NCI-H146 treated with DMSO at 0.1 percent for 48 hours (cell line): Measurements from ENCODE around the gene EIF2B5.
"Not testable (repeated sequence)": the region's sequence is repeated elsewhere in the genome, so short reads cannot be mapped to it uniquely, and the experiment has no call there.

ENCODE experiments used
- DNase-seq: peaks from one replicate; lab custom pipeline; 2025; ENCODE audit not compliant: unreplicated experiment; lab: John Stamatoyannopoulos, UW

Gene EIF2B5

DNA sequence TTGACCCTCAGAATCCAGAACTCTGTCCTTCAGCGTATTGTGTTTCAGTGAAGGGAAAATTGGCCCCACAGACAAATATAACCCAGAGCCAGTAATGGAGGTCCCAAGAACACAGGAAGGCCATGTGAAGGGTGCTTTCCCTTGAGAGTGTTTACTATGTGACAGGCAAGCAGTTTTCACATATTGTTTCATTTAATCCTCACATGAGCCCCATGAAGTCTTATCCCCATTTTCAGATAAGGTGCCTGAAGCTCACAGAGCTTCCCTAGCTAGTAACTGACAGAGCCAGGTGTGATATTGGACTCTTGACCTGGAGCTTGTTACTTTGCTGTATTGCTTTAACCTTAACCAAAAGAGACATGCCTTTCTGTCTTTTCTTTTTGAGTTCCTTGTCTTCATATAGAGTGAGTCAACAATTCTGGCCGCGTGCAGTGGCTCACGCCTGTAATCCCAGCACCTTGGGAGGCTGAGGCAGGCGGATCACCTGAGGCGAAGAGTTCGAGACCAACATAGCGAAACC lies 10.7 kb downstream of the EIF2B5 start:
- DNase-seq, result no peak

DNA sequence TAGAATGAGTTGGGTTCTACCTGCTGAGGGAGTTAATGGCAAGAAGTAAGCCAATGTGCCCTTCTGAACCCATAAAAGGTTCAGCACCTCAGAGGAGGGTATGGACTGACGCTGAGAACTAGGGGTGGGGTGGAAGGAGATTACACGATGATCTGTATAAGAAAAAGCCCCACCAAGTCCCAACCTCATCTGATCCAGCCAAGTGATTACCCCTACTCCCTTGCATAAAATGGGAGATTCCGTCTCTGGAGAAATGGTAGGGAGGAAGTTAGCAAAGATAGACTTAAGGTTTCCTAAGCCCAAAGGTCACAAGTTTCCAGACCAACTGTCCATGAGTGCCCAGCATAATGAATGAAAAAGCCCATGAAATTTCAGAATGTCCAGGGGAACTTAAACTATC lies 12.9 kb downstream of the EIF2B5 start:
- no peak for DNase-seq

DNA sequence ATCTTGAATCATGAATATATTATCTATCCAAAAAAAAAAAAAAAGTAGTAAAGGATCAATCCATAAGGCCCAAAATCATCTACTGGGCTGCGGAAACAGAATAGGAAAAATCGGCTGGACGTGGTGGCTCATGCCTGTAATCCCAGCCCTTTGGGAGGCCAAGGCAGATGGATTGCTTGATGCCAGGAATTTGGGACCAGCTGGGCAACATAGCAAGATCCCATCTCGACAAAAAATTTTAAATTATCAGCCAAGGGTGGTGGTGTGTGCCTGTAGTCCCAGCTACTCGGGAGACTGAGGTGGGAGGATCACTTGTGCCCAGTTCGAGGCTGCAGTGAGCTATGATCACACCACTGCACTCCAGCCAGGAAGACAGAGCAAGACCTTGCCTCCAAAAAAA lies 14.0 kb downstream of the EIF2B5 start:
- no peak for DNase-seq

DNA sequence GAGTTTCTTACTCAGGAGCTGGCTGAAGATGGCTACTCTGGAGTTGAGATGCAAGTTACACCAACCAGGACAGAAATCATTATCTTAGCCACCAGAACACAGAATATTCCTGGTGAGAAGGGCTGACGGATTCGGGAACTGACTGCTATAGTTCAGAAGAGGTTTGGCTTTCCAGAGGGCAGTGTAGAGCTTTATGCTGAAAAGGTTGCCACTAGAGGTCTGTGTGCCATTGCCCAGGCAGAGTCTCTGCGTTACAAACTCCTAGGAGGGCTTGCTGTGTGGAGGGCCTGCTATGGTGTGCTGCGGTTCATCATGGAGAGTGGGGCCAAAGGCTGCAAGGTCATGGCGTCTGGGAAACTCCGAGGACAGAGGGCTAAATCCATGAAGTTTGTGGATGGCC lies 14.6 kb downstream of the EIF2B5 start:
- not testable (repeated sequence) for DNase-seq

DNA sequence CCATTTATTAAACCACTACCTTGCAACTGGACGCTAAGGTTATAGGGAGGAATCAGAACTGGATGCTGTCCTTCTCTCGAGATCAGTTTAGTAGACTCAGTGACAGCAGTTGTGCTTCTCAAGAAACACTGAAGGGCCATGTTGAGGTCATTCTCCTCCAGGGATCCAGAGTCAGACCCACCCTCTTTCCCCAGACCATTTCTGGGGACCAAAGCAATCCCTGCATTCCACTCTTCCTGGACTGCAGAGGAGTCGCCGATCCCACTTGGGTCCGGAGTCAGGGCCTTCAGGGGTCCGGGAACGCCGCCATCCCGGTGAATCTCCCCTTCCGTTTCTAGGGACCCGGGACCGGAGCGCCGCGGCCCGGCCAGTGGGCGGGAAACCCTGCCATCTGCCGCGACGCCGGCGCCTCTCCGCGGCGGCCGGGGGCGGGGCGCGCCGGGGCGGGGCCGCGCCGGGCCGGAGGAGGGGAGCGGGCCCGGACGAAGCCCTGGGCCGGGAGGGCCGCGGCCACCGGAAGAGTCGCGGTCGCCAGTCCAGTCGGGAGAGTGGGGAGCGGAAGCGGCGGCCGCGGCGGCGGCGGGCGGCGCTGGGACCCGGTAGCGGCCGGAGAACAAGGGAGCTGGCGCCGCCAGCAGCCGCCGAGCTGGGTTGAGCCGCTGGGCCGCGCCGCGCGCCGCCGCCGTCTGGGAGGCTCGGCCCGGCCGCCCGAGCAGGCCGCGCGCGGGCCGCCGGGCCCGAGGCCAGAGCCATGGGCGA lies 19.9 kb downstream of the EIF2B5 start, which contains the start of gene DVL3:
Gene DVL3 (plus strand): TSS at position 493 of the 759 bp plus-strand sequence. CDS start 259 bp downstream, at position 752.
- peak; percentile 84 for DNase-seq

DNA sequence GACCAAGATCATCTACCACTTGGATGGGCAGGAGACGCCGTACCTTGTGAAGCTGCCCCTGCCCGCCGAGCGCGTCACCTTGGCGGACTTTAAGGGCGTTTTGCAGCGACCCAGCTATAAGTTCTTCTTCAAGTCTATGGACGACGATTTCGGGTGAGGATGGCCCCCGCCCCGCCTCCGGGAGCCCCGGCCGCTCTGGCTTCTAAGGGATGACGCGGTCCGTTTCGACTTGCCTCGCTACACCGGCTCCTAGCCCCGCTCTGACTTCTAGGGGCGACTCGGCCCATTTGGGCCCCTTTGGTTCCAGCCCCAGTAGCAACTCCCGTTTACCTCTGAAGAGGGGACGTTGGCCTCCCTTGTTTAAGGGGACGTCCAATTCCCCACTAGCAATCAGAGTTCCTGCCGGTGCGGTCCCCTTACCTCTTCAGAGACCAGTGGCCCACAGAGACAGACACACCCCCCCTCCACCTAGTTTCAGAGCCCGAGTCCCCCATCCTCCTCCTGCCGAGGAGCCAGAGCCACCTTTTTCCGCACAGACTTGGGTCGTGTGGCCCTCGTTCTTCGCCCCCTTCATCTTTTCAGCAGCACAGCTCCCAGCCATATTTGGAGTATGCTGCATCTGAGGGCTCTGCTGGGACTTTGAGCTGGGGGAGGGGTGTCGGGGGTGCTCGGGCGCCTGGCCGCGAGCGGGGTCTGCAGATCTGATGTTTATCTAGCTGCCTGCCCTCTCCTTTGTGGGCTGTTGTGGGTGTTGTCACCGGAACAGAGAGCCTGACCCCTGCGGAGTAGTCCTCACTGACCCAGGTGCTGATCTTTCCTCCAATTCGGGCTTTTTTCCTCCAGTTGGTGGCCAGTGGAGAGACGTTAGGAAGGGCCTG lies 20.7 kb downstream of the EIF2B5 start:
- peak; percentile 67 for DNase-seq

DNA sequence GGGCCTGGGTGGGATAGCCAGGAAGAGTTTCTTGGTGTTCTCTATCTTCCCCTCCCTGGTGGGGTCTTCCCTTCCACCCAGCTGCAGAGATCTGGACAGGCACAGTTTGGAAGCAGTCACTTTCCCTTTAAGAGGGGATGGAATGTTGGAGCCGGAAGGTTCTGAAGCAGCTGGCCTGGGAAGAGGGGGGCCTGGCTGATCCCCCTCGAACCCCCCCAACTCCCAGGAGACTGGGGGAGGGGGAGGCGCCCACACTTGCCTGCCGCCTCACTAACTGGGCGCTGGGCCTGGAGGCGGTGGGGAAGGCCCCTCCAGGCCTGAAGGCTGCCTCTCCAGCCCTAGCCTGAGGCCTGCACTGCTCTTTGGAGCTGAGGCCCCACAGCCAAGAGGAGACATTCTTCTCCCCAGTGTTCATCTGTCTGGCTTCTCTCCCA lies 21.4 kb downstream of the EIF2B5 start:
- no peak for DNase-seq

DNA sequence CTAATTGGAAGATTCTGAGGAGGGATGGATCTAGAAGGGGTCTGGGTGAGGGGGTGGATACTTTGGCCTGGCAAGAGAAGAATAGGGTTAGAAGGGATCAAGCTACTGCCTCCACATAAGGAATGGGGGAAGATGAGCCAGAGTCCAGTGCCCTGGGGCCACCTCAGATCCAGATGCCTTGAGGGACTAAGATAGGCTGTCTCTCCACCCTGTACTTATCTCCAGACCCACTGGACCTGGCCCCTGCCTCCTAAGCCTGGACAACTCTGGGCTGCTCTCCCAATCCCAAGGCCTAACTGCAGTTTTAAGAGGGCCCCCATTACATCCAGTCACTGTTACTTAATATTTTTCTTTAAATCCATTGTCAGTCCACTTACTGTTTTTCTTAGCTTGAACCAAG lies 22.0 kb downstream of the EIF2B5 start:
- no peak for DNase-seq

DNA sequence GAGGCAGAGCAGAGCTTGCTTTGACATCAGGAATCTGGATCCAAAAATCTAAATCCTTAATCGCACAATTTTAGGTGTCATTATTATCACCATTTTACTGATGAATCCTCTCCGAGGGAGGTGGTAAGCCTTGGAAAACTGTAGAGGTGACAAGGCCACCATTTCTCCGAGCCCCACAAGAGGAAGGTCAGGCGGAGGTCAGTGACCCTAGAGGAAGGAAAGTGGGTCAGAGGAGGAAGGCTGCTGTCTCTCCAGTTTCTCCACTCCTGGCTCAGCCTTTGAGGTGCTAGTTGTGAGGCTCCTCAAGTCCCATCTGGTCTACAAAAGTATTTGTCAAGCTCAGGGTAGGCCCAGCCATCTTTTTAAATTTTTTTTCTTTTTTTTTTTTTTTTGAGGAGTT lies 23.2 kb downstream of the EIF2B5 start:
- DNase-seq, result no peak

DNA sequence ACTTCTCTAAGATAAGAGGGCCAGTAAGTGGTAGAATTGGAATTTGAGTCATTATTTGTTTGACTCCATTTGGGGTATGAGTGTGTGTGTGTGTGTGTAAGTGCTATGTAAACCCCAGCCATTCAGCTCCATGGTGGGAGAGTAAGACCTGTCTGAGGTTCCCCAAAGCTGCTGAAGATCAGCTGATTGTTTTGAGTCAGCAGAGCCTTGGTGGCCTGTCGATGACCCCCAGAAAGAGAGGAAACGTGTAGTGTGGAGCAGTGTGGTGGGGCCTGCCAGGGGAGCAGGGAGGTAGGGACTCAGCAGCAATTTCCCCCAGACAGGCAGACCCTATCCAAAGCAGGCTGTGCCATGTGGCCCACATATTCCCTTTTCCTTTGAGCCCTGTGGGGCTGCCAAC lies 25.3 kb downstream of the EIF2B5 start:
- no peak for DNase-seq

DNA sequence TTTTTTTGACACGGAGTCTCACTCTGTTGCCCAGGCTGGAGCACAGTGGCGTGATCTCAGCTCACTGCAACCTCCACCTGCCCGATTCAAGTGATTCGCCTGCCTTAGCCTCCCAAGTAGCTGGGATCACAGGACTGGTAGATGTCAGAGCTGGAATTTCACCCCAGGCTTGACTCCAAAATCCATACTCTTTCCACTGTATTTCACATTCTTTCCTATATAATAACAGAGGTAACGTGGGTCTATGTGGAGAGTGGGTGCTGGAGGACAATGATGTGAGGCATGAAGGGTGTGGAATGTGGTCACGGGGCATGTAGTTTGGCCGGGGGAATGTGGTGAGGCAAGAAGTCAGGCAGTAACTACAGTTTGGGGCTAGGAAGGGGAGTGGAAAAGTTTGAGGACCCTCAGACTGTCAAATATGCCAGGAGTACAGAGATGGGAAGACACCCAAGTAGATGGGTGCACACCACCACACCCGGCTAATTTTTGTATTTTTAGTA lies 27.5 kb downstream of the EIF2B5 start:
- DNase-seq, result not testable (repeated sequence)

DNA sequence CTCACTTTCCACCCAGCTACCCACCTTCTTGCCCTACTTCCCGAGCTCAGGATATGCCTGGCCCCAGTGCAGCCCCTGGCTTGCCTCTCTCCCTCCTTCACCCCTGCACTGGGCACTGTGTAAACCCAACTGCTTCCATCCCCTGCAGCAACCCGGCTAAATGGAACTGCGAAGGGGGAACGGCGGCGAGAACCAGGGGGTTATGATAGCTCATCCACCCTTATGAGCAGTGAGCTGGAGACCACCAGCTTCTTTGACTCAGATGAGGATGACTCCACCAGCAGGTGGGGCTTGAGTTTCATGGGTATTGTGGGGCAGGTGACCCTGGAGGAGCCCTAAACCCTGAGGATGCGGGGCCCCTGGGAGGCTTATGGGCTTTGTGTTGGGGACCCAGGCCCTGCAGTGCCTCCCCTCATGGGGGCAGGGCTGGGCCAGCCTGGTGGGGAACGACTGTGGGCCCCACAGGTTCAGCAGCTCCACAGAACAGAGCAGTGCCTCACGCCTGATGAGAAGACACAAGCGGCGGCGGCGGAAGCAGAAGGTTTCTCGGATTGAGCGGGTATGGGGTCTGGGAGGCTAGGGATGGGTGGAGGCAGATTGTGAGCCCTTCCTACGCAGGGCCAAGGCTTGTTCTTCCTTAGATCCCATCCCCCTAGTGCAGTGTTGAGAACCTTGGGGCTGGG lies 29.6 kb downstream of the EIF2B5 start:
- no peak for DNase-seq

DNA sequence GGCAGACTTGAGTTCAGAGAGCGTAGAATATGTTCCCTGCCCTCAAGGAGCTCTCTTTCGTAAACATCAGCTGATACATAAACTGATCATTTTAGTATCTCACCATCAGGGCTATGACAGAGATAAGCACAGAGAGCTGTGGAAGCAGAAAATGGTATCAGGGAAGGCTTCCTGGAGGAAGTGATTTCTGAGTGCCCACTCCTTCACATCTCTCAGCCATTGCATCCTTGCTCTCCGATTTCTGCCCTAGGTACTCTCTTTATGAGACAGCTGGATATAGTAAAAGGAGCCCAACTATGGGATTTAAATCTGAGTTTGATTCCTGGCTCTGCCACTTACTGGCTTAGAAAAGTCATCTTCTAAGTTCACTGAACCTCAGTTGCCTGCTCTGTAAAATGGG lies 30.4 kb downstream of the EIF2B5 start:
- DNase-seq, result no peak

DNA sequence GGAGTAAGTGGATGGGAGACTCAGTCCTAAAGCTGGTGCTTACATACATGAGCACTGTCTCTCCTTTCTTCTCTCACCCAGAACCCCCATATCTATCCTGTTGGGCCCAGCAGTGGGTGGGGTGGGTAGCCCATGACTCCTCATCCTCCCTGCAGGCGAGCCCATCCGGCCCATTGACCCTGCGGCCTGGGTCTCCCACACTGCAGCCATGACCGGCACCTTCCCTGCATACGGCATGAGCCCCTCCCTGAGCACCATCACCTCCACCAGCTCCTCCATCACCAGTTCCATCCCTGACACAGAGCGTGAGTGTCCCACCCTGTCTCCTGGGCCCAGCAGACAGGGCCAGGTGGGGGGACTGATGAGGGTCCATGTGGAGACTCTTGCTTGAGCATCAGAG lies 31.5 kb downstream of the EIF2B5 start:
- no peak for DNase-seq

DNA sequence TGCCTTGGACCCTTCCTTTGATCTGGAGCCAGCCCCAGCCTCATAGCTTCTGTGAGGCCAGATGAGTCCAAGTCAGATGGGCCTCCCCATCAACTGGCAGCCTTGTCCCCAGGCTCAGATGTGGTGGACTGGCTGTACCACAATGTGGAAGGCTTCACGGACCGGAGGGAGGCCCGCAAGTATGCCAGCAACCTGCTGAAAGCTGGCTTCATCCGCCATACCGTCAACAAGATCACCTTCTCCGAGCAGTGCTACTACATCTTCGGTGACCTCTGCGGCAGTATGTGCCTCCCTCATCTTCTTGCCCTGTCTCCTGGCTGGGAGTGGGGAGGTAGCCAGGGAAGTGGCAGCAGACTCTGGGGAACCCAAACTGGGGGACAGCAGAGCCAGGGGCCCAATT lies 32.6 kb downstream of the EIF2B5 start:
- no peak for DNase-seq

DNA sequence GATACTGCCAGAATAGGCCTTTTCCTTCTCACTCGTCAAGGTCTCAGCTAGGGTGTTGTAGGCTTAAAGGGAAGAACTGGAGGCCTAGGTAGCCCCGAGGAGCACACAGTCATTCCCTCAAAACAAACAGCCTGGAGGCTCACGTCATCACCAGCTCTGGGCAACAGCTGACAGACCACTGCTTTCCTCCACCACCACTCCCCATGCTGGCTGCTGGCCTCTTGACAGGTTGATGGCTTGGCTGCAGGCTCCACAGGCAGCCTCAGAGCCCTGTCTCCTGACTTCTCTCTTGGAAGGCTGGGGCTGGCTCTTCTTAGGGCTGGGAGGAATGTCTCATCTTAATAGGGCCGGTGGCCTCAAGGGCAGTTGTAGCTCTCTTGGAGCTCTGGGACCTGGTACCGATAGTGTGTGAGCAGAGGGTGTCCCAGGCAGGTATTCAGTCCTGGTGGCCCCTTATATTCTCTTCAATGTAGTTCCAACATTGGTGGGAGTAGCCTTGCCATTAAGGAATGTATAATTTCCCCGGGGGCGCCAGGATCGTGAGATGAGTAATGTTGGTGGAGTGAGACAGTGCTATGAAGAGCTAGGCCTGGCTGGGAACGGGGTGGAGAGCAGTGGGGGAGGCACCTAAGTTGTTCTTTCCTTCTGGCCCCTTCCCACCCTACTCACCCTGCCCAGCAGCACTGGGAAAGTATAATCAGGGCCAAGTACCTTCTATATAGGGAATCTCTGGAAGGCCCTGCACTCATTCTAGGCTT lies 33.4 kb downstream of the EIF2B5 start:
- DNase-seq, result no peak

DNA sequence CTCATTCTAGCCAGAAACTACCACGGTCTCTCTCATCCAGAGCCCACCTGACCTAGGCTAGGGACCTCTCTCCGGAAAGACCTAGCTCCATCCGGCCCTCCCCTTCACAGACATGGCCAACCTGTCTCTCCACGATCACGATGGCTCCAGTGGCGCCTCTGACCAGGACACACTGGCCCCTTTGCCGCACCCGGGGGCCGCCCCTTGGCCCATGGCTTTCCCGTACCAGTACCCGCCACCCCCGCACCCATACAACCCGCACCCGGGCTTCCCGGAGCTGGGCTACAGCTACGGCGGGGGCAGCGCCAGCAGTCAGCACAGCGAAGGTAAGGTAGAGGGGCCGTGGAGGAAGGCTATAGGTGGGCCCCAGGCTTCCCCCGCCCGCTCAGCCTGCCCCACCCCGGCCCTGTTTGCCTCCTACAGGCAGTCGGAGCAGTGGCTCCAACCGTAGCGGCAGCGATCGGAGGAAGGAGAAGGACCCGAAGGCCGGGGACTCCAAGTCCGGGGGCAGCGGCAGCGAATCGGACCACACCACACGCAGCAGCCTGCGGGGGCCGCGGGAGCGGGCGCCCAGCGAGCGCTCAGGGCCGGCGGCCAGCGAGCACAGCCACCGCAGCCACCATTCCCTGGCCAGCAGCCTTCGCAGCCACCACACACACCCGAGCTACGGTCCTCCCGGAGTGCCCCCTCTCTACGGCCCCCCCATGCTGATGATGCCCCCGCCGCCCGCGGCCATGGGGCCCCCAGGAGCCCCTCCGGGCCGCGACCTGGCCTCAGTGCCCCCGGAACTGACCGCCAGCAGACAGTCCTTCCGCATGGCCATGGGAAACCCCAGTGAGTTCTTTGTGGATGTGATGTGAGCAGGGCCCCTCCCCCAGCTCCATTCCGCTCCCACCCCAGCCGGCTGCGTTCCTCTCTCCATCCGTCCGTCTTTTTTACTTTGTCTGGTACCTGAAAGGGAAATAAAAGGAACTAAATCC lies 35.0 kb downstream of the EIF2B5 start:
- DNase-seq, result no peak

DNA sequence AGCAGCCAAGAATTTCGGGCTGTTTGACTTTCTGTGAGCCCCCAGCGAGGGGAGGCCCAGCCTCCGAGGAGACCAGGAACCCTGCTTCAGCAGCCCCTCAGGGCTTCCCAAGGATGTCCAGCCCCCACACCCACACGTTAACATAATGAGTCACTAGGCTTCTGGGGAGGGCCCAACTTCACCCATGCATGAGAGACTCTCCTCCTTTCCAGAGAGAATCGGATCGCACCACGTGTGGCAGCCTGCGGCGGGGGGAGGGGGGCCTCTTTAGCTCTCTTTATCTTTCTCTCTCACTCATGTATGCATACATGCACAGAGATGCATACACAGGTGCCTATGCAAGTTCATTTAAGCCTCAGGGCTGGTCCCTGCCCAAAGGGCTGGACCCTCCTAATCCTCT lies 36.4 kb downstream of the EIF2B5 start:
- DNase-seq, result no peak

DNA sequence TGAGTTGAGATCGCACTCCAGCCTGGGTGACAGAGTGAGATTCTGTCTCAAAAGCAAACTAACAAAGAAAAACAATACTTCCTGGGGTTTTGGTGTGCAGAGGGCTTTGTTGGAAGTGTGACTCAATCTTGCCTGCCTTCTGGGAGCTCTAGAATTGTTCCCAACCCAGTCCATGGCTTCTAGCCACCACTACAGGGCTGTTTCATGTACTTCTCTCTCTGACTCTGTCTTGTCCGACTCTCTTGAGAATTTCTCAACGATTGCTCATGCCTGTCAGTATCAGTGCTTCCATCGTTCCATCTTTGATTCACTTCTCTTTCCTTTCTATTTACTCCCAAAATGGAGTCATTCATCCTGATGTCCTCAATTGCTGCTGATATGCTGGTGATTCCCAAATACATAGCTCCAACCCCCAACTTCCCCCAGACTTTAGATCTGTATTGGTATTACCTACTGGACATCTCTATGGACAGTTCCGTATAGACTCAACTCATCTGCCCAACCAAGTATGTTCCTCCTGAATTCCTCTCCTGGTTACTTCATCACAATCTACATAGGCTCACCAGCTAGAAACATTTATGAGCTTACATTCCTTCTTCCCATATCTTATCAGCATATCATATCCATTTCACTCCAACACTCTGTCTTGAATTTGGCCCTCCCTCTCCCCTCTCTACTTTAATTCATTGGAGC lies 37.7 kb downstream of the EIF2B5 start:
- no peak for DNase-seq
